Stimulated activated CD8-positive, alpha-beta memory T cell treated with anti-CD3 and anti-CD28 coated beads, Interleukin-12 subunit alpha, Interleukin-12 subunit beta, amount 100 ng/mL, for 4 hours (primary cell): ENCODE data around the gene SLC25A10.

Experiments used
- DNase-seq: peaks from one replicate; pipeline ENCODE4 v3.0.0-alpha.2; 2020; ENCODE audit warnings: low read depth

Gene SLC25A10

GRCh38 chr17:81706757-81707624 is 5.1 kb upstream of the SLC25A10 start:
- no peak for DNase-seq

GRCh38 chr17:81707725-81708646 is 4.1 kb upstream of the SLC25A10 start:
- DNase-seq, result no peak

GRCh38 chr17:81708739-81709185 is 3.3 kb upstream of the SLC25A10 start:
- DNase-seq, result no peak

- DNase-seq, result no peak
These were observed 1.4 kb upstream of the SLC25A10 start for GRCh38 chr17:81710514-81711308.

GRCh38 chr17:81712468-81713003 is 452 bp downstream of the SLC25A10 start:
- DNase-seq, result no peak

- no peak for DNase-seq
These were observed 996 bp downstream of the SLC25A10 start for GRCh38 chr17:81713004-81713555.

- DNase-seq, result no peak
These were observed 1.7 kb downstream of the SLC25A10 start for GRCh38 chr17:81713556-81714411.

- DNase-seq, result no peak
These were observed 2.5 kb downstream of the SLC25A10 start for GRCh38 chr17:81714412-81715106.

GRCh38 chr17:81715107-81715871 is 3.2 kb downstream of the SLC25A10 start:
- no peak for DNase-seq

GRCh38 chr17:81715872-81716673 is 4.0 kb downstream of the SLC25A10 start:
- DNase-seq, result no peak

GRCh38 chr17:81716674-81716996 is 4.6 kb downstream of the SLC25A10 start:
- DNase-seq, result no peak

- DNase-seq, result no peak
These were observed 5.1 kb downstream of the SLC25A10 start for GRCh38 chr17:81717049-81717765.

- no peak for DNase-seq
These were observed 5.6 kb downstream of the SLC25A10 start for GRCh38 chr17:81717766-81718089.

GRCh38 chr17:81719410-81720266 is 7.6 kb downstream of the SLC25A10 start:
- DNase-seq, result no peak

- no peak for DNase-seq
These were observed 8.4 kb downstream of the SLC25A10 start for GRCh38 chr17:81720267-81721071.
